ENCODE results near the gene GNAL. TPM values are rescaled to one million over a fixed set of nuclear protein-coding genes. Genes with fewer than 3 reads are reported as not detected.
A peak's percentile ranks its signal among the peaks of the same experiment; 100 is the strongest.

The GNAL gene
- total RNA-seq, 4 donors from 2014 or later = 13.3 to 22.0 (median 19.9) TPM

DNA sequence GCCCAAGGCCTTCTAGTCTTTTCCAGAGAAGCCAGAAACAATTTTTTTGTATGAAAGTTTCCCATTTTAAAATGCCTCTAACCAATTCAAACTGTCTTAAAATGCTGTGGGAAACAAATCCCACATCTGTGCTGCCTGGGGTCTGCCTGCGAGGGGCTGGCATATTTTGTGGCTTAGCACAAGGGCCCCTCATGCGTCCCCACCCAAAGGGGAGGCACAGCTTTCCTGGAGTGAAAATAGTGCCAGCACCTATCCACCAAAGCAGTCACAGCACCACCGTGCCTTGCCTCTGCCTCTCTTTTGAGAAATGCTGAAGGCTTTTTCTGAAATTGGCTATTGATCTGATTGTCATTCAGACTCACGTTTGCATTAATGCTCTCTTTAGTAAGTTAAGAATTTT is 22.2 kb upstream of the GNAL start:
- H3K4me3 ChIP-seq = no peak overlapping the region
- TF ChIP-seq, protein P1, sequence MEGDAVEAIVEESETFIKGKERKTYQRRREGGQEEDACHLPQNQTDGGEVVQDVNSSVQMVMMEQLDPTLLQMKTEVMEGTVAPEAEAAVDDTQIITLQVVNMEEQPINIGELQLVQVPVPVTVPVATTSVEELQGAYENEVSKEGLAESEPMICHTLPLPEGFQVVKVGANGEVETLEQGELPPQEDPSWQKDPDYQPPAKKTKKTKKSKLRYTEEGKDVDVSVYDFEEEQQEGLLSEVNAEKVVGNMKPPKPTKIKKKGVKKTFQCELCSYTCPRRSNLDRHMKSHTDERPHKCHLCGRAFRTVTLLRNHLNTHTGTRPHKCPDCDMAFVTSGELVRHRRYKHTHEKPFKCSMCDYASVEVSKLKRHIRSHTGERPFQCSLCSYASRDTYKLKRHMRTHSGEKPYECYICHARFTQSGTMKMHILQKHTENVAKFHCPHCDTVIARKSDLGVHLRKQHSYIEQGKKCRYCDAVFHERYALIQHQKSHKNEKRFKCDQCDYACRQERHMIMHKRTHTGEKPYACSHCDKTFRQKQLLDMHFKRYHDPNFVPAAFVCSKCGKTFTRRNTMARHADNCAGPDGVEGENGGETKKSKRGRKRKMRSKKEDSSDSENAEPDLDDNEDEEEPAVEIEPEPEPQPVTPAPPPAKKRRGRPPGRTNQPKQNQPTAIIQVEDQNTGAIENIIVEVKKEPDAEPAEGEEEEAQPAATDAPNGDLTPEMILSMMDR (IDR thresholded peaks at IDR 0.05) = no peak
- TF ChIP-seq POLR2AphosphoS5 (IDR thresholded peaks at IDR 0.05) (no peak), EP300 (IDR thresholded peaks at IDR 0.05) (no peak), POLR2A (IDR thresholded peaks at IDR 0.05; ENCODE audit: low read depth) (no peak)
- no peaks in the 10 kb centered on the region for H3K4me1 ChIP-seq
- intact Hi-C loops (cut with DNase I) = no loop called here
- H3K27me3 ChIP-seq = peaks cover 0 to 39% (median 0%) of the 10 kb centered on the region in 4 donors
- no peak for DNase-seq (ENCODE audit: extremely low spot score)
- WGBS = 79% methylated on average over 4 of the region's 4 CpGs
- H3K9me3 ChIP-seq = no peaks in the 10 kb centered on the region
- no peak overlapping the region for H3K27ac ChIP-seq (replicated peaks in 1 of 4)
- no peaks in the 10 kb centered on the region for H3K36me3 ChIP-seq

- Histone ChIP-seq H3K36me3 (no peaks in the 10 kb centered on the region), H3K4me3 (no peak overlapping the region), H3K9me3 (no peaks in the 10 kb centered on the region), H3K27me3 (peaks cover 0 to 33% (median 0%) of the 10 kb centered on the region in 4 donors), H3K27ac (replicated peaks in 1 of 4) (no peak overlapping the region), H3K4me1 (no peaks in the 10 kb centered on the region)
- DNase-seq (ENCODE audit: extremely low spot score) = peak; percentile 80
- TF ChIP-seq EP300 (IDR thresholded peaks at IDR 0.05) (no peak), POLR2A (IDR thresholded peaks at IDR 0.05; ENCODE audit: low read depth) (no peak), POLR2AphosphoS5 (IDR thresholded peaks at IDR 0.05) (no peak)
- TF ChIP-seq, protein P1 (IDR thresholded peaks at IDR 0.05) = no peak
- intact Hi-C loops (cut with DNase I) = no loop called here
- 91% methylated on average over 6 of the region's 6 CpGs for WGBS
These were observed 21.5 kb upstream of the GNAL start for GRCh38 chr18:11667578-11667977.

DNA sequence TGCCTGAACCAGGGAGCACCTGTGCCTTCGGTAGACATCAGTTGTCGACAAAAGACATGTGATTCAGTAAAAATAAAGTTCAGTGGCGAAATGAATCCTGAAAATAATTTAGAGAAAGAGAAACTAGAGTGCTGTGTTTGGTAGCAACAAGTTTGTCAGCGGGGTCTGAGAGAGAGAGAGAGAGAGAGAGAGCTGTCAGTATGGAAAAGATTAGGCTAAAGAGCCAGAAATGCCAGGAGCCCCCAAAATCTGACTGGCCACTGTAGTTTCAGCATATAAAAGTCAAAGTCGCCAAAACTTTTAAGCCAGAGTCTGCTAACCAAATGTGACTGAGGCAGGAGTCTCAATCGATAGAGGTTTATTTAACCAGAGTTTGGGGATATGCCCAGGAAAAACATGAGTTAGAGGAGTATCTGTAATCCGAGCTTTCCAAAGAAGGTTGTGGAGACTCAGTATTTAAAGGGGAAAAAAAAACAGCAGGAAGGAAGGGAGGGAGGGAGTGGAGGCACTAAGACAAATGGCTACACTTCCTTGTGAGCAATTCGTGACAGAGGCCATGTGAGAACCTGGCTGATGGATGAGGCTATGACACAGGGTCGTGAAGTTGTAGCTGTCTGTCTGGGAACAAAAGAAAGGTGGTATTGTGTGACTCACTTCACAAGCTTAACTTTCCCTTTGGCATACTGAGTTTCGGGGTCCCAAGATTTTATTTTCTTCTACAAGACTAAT is 20.5 kb upstream of the GNAL start:
- TF ChIP-seq EP300 (IDR thresholded peaks at IDR 0.05) (no peak), POLR2AphosphoS5 (IDR thresholded peaks at IDR 0.05) (no peak), POLR2A (IDR thresholded peaks at IDR 0.05; ENCODE audit: low read depth) (no peak)
- TF ChIP-seq, protein P1 (IDR thresholded peaks at IDR 0.05) = no peak
- no peak overlapping the region for H3K4me3 ChIP-seq
- H3K27me3 ChIP-seq = peaks cover 0 to 33% (median 0%) of the 10 kb centered on the region in 4 donors
- 48% methylated on average over 10 of the region's 10 CpGs for WGBS
- intact Hi-C loops (cut with DNase I) = no loop called here
- no peak for DNase-seq (ENCODE audit: extremely low spot score)
- H3K27ac ChIP-seq (replicated peaks in 1 of 4) = no peak overlapping the region
- no peaks in the 10 kb centered on the region for H3K36me3 ChIP-seq
- no peaks in the 10 kb centered on the region for H3K9me3 ChIP-seq
- H3K4me1 ChIP-seq = no peaks in the 10 kb centered on the region

- Histone ChIP-seq H3K27ac (replicated peaks in 1 of 4) (no peak overlapping the region), H3K27me3 (peaks cover 0 to 31% (median 0%) of the 10 kb centered on the region in 4 donors), H3K36me3 (no peaks in the 10 kb centered on the region), H3K4me1 (no peaks in the 10 kb centered on the region), H3K4me3 (no peak overlapping the region), H3K9me3 (no peaks in the 10 kb centered on the region)
- TF ChIP-seq POLR2AphosphoS5 (IDR thresholded peaks at IDR 0.05) = no peak
- TF ChIP-seq EP300 (IDR thresholded peaks at IDR 0.05) = no peak
- no peak for TF ChIP-seq POLR2A (IDR thresholded peaks at IDR 0.05; ENCODE audit: low read depth)
- TF ChIP-seq, protein P1 (IDR thresholded peaks at IDR 0.05) = no peak
- 82% methylated on average over 11 of the region's 14 CpGs for WGBS
- intact Hi-C loops (cut with DNase I) = no loop called here
- DNase-seq (ENCODE audit: extremely low spot score) = peak; percentile 90
These were observed 19.7 kb upstream of the GNAL start for GRCh38 chr18:11669271-11669947.
